Measurements from ENCODE around the gene KRT76. TPM values are rescaled to one million over a fixed set of nuclear protein-coding genes. Genes with fewer than 3 reads are reported as not detected.

Gene KRT76
- total RNA-seq, 4 donors from 2014 or later = not detected

- intact Hi-C loops (cut with DNase I; ENCODE audit: low total_unique reads) = no loop called here
- TF ChIP-seq, protein P1, sequence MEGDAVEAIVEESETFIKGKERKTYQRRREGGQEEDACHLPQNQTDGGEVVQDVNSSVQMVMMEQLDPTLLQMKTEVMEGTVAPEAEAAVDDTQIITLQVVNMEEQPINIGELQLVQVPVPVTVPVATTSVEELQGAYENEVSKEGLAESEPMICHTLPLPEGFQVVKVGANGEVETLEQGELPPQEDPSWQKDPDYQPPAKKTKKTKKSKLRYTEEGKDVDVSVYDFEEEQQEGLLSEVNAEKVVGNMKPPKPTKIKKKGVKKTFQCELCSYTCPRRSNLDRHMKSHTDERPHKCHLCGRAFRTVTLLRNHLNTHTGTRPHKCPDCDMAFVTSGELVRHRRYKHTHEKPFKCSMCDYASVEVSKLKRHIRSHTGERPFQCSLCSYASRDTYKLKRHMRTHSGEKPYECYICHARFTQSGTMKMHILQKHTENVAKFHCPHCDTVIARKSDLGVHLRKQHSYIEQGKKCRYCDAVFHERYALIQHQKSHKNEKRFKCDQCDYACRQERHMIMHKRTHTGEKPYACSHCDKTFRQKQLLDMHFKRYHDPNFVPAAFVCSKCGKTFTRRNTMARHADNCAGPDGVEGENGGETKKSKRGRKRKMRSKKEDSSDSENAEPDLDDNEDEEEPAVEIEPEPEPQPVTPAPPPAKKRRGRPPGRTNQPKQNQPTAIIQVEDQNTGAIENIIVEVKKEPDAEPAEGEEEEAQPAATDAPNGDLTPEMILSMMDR (IDR thresholded peaks at IDR 0.05) = no peak
- TF ChIP-seq POLR2A (IDR thresholded peaks at IDR 0.05) = no peak
- Histone ChIP-seq H3K9me3 (no peaks in the 10 kb centered on the region), H3K4me3 (no peak overlapping the region), H3K27ac (no peak overlapping the region), H3K27me3 (no peaks in the 10 kb centered on the region), H3K4me1 (no peaks in the 10 kb centered on the region), H3K36me3 (no peaks in the 10 kb centered on the region)
- DNase-seq = no peak
Measured at GRCh38 chr12:52771505-52771904, 5.6 kb downstream of the KRT76 start.

DNA sequence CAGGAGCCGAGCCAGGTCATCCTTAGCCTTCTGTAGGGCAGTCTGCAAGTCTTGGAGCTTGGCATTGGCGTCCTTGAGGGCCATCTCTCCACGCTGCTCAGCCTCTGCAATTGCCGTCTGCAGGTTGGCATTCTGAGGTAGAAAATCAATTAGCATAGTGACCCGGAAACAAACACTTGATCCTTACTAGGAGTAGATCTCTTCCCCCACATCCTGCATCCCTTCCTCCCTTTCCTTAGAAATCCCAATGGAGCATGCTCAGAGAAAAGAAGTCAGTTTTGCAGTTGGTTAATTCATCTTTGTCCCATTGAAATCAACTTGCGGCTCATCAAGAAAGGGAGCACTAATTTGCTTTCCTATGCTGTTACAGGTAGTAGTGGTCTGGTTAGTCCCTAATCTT, 6.1 kb downstream of the KRT76 start:
- no peaks in the 10 kb centered on the region for H3K36me3 ChIP-seq
- H3K4me1 ChIP-seq = no peaks in the 10 kb centered on the region
- TF ChIP-seq, protein P1 (IDR thresholded peaks at IDR 0.05) = no peak
- TF ChIP-seq POLR2A (IDR thresholded peaks at IDR 0.05) = no peak
- intact Hi-C loops (cut with DNase I; ENCODE audit: low total_unique reads) = no loop called here
- no peak overlapping the region for H3K27ac ChIP-seq
- H3K9me3 ChIP-seq = no peaks in the 10 kb centered on the region
- no peak for DNase-seq
- no peaks in the 10 kb centered on the region for H3K27me3 ChIP-seq
- no peak overlapping the region for H3K4me3 ChIP-seq

DNA sequence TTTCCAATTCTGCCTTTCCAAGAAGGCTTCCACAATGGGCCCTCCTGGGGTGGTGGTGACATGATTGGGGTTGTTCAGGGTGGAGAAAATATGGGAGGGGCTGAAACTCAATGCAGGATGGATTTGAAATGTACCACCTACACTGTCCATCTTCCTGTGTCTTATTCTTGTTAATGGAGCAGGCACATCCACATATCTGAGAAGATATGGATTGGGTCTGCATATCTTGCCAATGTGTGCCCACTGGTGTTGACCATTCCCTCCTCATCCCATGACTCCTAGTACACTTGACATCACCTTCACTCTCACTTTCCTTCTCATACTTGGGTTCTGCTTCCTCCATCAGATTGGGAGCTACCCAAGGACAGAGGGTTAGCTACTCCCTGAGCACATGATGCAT, 7.2 kb downstream of the KRT76 start:
- intact Hi-C loops (cut with DNase I; ENCODE audit: low total_unique reads) = no loop called here
- no peaks in the 10 kb centered on the region for H3K4me1 ChIP-seq

DNA sequence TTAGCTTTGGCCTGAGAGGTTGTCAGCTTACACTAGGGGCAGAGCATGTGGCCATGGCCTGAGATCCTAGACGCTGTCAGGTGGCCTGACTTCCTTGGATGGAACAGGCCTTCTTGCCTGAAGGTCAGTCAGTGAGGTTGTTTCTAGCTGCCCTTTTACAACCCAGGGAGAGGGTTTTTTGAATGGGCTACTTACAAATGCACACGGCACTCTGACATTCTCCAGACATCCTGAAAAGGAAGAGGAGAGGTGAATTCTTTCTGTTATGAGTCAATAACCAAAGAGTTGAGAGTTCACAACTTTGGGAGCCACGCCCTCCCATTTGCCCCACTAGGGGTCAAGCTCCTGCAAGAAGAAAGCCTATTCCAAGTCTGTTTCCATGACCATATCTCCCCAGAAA, 7.8 kb downstream of the KRT76 start:
- no peaks in the 10 kb centered on the region for H3K27me3 ChIP-seq
- no peaks in the 10 kb centered on the region for H3K36me3 ChIP-seq
- DNase-seq = no peak
- intact Hi-C loops (cut with DNase I; ENCODE audit: low total_unique reads) = no loop called here
- TF ChIP-seq, protein P1 (IDR thresholded peaks at IDR 0.05) = no peak
- no peak for TF ChIP-seq POLR2A (IDR thresholded peaks at IDR 0.05)
- H3K4me3 ChIP-seq = no peak overlapping the region
- H3K9me3 ChIP-seq = no peaks in the 10 kb centered on the region
- H3K4me1 ChIP-seq = no peaks in the 10 kb centered on the region
- no peak overlapping the region for H3K27ac ChIP-seq

More for the DNA sequence above, 7.2 kb downstream of the KRT76 start:
- H3K4me3 ChIP-seq = no peak overlapping the region
- no peaks in the 10 kb centered on the region for H3K36me3 ChIP-seq
- no peak overlapping the region for H3K27ac ChIP-seq
- no peak for TF ChIP-seq POLR2A (IDR thresholded peaks at IDR 0.05)
- TF ChIP-seq, protein P1 (IDR thresholded peaks at IDR 0.05) = no peak
- H3K9me3 ChIP-seq = no peaks in the 10 kb centered on the region
- H3K27me3 ChIP-seq = no peaks in the 10 kb centered on the region
- DNase-seq = no peak

DNA sequence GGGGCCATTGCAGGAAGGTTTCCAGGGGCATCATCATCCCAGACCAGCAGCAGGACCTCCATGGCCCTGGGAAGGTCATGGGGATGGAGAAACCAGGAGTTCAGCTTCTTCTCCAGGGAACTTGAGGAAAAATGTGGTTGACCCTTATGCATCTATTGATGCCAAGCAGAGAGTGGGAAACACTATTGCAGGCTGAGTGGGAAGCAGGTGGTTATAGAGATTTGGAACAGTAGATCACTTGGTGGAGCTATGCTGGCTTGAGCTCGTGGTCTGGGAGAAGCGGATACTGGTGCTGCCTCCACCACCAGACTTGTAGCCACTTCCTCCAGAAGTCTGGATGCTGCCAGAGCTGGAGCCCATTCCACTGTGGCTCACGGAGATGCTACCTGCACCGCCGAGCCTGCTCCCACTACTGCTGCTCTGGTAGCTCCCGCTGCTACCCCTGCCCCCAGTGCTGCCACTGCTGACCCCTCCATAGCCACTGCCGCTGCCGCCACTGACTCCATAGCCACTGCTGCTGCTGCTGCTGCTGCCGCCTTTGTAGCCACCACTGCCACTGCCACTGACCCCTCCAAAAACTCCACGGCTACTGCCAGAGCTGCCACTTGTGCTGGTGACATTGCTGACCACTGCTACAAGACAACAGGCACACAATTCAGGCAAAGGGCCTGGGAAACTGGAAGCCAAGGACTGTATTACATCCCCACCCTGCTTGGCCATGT, 8.5 kb downstream of the KRT76 start:
- intact Hi-C loops (cut with DNase I; ENCODE audit: low total_unique reads) = no loop called here
- Histone ChIP-seq H3K27me3 (no peaks in the 10 kb centered on the region), H3K4me3 (no peak overlapping the region), H3K4me1 (no peaks in the 10 kb centered on the region), H3K36me3 (no peaks in the 10 kb centered on the region), H3K9me3 (no peaks in the 10 kb centered on the region), H3K27ac (no peak overlapping the region)
- DNase-seq = no peak
- TF ChIP-seq, protein P1 (IDR thresholded peaks at IDR 0.05) = no peak
- no peak for TF ChIP-seq POLR2A (IDR thresholded peaks at IDR 0.05)

Data from uterus (tissue), 4 donors.